ENCODE measurements around the gene CTIF.

The CTIF gene

GRCh38 chr18:48753691-48754090 is 214.9 kb downstream of the CTIF start:
- DNase-seq (ENCODE audit: low read depth) = no peak

GRCh38 chr18:48754559-48754958 is 215.7 kb downstream of the CTIF start:
- DNase-seq (ENCODE audit: low read depth) = no peak

GRCh38 chr18:48754993-48755473 is 216.2 kb downstream of the CTIF start:
- DNase-seq (ENCODE audit: low read depth) = no peak

GRCh38 chr18:48756511-48757226 is 217.8 kb downstream of the CTIF start:
- no peak for DNase-seq (ENCODE audit: low read depth)

- DNase-seq (ENCODE audit: low read depth) = no peak
These were observed 218.5 kb downstream of the CTIF start for GRCh38 chr18:48757367-48757766.

GRCh38 chr18:48757906-48758305 is 219.1 kb downstream of the CTIF start:
- DNase-seq (ENCODE audit: low read depth) = no peak

GRCh38 chr18:48761582-48761981 is 222.8 kb downstream of the CTIF start:
- no peak for DNase-seq (ENCODE audit: low read depth)

- no peak for DNase-seq (ENCODE audit: low read depth)
These were observed 223.2 kb downstream of the CTIF start for GRCh38 chr18:48762022-48762421.

GRCh38 chr18:48762836-48763718 is 224.2 kb downstream of the CTIF start:
- DNase-seq (ENCODE audit: low read depth) = no peak

GRCh38 chr18:48763719-48764100 is 224.9 kb downstream of the CTIF start:
- no peak for DNase-seq (ENCODE audit: low read depth)

GRCh38 chr18:48765053-48765452 is 226.2 kb downstream of the CTIF start:
- DNase-seq (ENCODE audit: low read depth) = no peak

GRCh38 chr18:48766026-48766425 is 227.2 kb downstream of the CTIF start:
- no peak for DNase-seq (ENCODE audit: low read depth)

GRCh38 chr18:48766487-48766886 is 227.7 kb downstream of the CTIF start:
- DNase-seq (ENCODE audit: low read depth) = no peak

- no peak for DNase-seq (ENCODE audit: low read depth)
These were observed 228.4 kb downstream of the CTIF start for GRCh38 chr18:48767090-48767690.

GRCh38 chr18:48769006-48769636 is 230.3 kb downstream of the CTIF start:
- no peak for DNase-seq (ENCODE audit: low read depth)

- no peak for DNase-seq (ENCODE audit: low read depth)
These were observed 231.4 kb downstream of the CTIF start for GRCh38 chr18:48770243-48770642.

- DNase-seq (ENCODE audit: low read depth) = no peak
These were observed 233.0 kb downstream of the CTIF start for GRCh38 chr18:48771641-48772375.

GRCh38 chr18:48772457-48772856 is 233.6 kb downstream of the CTIF start:
- DNase-seq (ENCODE audit: low read depth) = no peak

- no peak for DNase-seq (ENCODE audit: low read depth)
These were observed 235.0 kb downstream of the CTIF start for GRCh38 chr18:48773821-48774220.

GRCh38 chr18:48774941-48775340 is 236.1 kb downstream of the CTIF start:
- DNase-seq (ENCODE audit: low read depth) = no peak

GRCh38 chr18:48775372-48776155 is 236.7 kb downstream of the CTIF start:
- DNase-seq (ENCODE audit: low read depth) = no peak

All from stimulated activated CD8-positive, alpha-beta memory T cell treated with anti-CD3 and anti-CD28 coated beads, Interleukin-12 subunit alpha, Interleukin-12 subunit beta, amount 100 ng/mL, for 4 hours (primary cell).